ENCODE measurements around the gene CHDH.

The CHDH gene

GRCh38 chr3:53887446-53887845 is 41.2 kb upstream of the CHDH start:
- Histone ChIP-seq H3K4me1 (ENCODE audit: control insufficient read depth in 1 of 2, insufficient read depth in 1 of 2, low read depth in 1 of 2, low read length in 1 of 2) (peaks cover 21 to 22% of the 10 kb centered on the region in 2 experiments), H3K36me3 (peaks cover 48% of the 10 kb centered on the region), H3K9me3 (no peaks in the 10 kb centered on the region), H3K27ac (no peak overlapping the region), H3K27me3 (no peaks in the 10 kb centered on the region), H3K4me3 (ENCODE audit: low read depth in 1 of 2, low read length in 1 of 2) (no peak overlapping the region)
- no peak for TF ChIP-seq CTCF (IDR thresholded peaks at IDR 0.05)

GRCh38 chr3:53885239-53885638 is 39.0 kb upstream of the CHDH start:
- Histone ChIP-seq H3K27ac (no peak overlapping the region), H3K4me3 (ENCODE audit: low read depth in 1 of 2, low read length in 1 of 2) (no peak overlapping the region), H3K4me1 (ENCODE audit: control insufficient read depth in 1 of 2, insufficient read depth in 1 of 2, low read depth in 1 of 2, low read length in 1 of 2) (peaks cover 19 to 22% of the 10 kb centered on the region in 2 experiments), H3K9me3 (no peaks in the 10 kb centered on the region), H3K36me3 (peaks cover 48% of the 10 kb centered on the region), H3K27me3 (no peaks in the 10 kb centered on the region)
- TF ChIP-seq CTCF (IDR thresholded peaks at IDR 0.05), result no peak

GRCh38 chr3:53884623-53885022 is 38.4 kb upstream of the CHDH start:
- Histone ChIP-seq H3K27me3 (no peaks in the 10 kb centered on the region), H3K36me3 (peaks cover 52% of the 10 kb centered on the region), H3K4me3 (ENCODE audit: low read depth in 1 of 2, low read length in 1 of 2) (no peak overlapping the region), H3K27ac (no peak overlapping the region), H3K9me3 (no peaks in the 10 kb centered on the region), H3K4me1 (ENCODE audit: control insufficient read depth in 1 of 2, insufficient read depth in 1 of 2, low read depth in 1 of 2, low read length in 1 of 2) (peaks cover 14 to 16% of the 10 kb centered on the region in 2 experiments)
- TF ChIP-seq CTCF (IDR thresholded peaks at IDR 0.05), result no peak

- H3K9me3 ChIP-seq, result no peaks in the 10 kb centered on the region
- H3K4me1 ChIP-seq (ENCODE audit: control insufficient read depth in 1 of 2, insufficient read depth in 1 of 2, low read depth in 1 of 2, low read length in 1 of 2), result peaks cover 14% of the 10 kb centered on the region in 2 experiments
- H3K27me3 ChIP-seq, result no peaks in the 10 kb centered on the region
- peaks cover 63% of the 10 kb centered on the region for H3K36me3 ChIP-seq
- TF ChIP-seq CTCF (IDR thresholded peaks at IDR 0.05), result no peak
- H3K4me3 ChIP-seq (ENCODE audit: low read depth in 1 of 2, low read length in 1 of 2), result no peak overlapping the region
- H3K27ac ChIP-seq, result peak overlapping the region; percentile 84
Measured at GRCh38 chr3:53883008-53883407, 36.8 kb upstream of the CHDH start.

- H3K4me3 ChIP-seq (ENCODE audit: low read depth in 1 of 2, low read length in 1 of 2), result peak within 1 kb of the TSS; percentile 89 to 92
- H3K9me3 ChIP-seq, result no peaks in the 10 kb centered on the region
- peak; percentile 29 for TF ChIP-seq CTCF (IDR thresholded peaks at IDR 0.05)
- peak within 1 kb of the TSS; percentile 84 for H3K27ac ChIP-seq
- H3K4me1 ChIP-seq (ENCODE audit: control insufficient read depth in 1 of 2, insufficient read depth in 1 of 2, low read depth in 1 of 2, low read length in 1 of 2), result peaks cover 14% of the 10 kb centered on the region in 2 experiments
- H3K27me3 ChIP-seq, result no peaks in the 10 kb centered on the region
- H3K36me3 ChIP-seq, result peaks cover 64% of the 10 kb centered on the region
Measured at GRCh38 chr3:53881691-53882593, 35.7 kb upstream of the CHDH start, which contains the start of gene ACTR8. TSS of gene ACTR8 (minus strand) at chr3:53882152. CDS start at chr3:53882101, 51 bp downstream.

Data from neutrophil (primary cell).